ENCODE results near the gene ABCC4.

DNA sequence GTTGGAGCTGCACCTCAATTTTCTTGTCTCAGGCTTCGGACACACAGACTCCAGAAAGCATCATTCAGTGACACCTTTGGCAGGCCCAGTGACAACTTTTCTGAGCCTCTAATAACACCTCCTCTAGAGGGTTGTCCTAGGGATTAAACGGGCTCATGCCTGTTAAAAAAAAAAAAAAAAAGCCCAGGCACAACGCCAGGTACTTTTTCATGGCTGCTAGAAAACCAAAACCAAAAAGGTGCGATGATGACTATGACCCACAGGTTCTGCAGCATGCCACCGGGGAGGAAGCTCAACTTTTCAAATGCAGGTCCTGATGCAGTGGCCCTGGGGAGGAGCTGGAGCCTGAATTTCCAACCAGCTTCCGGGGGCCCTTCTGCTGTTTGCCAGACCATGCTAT, 184.2 kb downstream of the ABCC4 start:
- no peak for TF ChIP-seq EZH2 (IDR thresholded peaks at IDR 0.05; ENCODE audit: borderline replicate concordance, insufficient read depth, low read depth, low read length, poor library complexity, severe bottlenecking)
- TF ChIP-seq, protein P1, sequence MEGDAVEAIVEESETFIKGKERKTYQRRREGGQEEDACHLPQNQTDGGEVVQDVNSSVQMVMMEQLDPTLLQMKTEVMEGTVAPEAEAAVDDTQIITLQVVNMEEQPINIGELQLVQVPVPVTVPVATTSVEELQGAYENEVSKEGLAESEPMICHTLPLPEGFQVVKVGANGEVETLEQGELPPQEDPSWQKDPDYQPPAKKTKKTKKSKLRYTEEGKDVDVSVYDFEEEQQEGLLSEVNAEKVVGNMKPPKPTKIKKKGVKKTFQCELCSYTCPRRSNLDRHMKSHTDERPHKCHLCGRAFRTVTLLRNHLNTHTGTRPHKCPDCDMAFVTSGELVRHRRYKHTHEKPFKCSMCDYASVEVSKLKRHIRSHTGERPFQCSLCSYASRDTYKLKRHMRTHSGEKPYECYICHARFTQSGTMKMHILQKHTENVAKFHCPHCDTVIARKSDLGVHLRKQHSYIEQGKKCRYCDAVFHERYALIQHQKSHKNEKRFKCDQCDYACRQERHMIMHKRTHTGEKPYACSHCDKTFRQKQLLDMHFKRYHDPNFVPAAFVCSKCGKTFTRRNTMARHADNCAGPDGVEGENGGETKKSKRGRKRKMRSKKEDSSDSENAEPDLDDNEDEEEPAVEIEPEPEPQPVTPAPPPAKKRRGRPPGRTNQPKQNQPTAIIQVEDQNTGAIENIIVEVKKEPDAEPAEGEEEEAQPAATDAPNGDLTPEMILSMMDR (IDR thresholded peaks at IDR 0.05) = no peak
